Tibial nerve (tissue), 4 donors: ENCODE measurements around the gene DHX40.

Experiments
- EP300 ChIP-seq, 2 donors: sonication (generic); formaldehyde crosslinking; IDR thresholded peaks; one replicate each; pipeline ENCODE4 v1.6.1; 2017; ENCODE audit warnings: antibody characterized with exemption in 2 of 2, mild to moderate bottlenecking in 1 of 2
- POLR2A ChIP-seq, 2 donors: fragments of 450-650 bp; IDR thresholded peaks; one replicate each; pipeline ENCODE4 v1.6.1; 2017; ENCODE audit warnings: antibody characterized with exemption in 2 of 2, mild to moderate bottlenecking in 2 of 2, moderate library complexity in 2 of 2
- TF ChIP-seq, protein P1 (sequence below), 5 experiments: fragments of 200-600 bp in 3 of 5; fragments of 450-650 bp in 2 of 5; sonication (generic) in 3 of 5; IDR thresholded peaks; one replicate each; pipeline ENCODE4 v1.5.1; 2016 to 2019; ENCODE audit warnings: antibody characterized with exemption in 5 of 5, mild to moderate bottlenecking in 3 of 5, moderate library complexity in 2 of 5

DNA sequence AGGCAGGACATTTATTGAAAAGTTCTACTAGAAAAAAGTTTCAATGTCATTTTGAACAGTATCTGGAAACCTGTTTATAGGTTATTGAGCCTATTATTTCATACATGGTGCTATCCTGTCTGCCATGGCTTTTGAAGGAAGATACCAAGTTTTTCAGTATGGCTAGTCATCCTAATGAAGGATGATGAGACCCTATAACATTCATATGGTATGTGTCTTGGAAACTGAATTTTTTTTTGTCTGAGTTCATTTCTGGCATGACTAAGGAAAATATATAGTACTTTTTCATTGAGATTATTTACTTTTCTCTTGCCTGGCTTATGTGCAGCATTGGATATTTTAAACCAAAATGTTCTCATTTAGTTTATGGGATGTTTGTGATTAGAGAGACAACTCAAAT is 84.5 kb downstream of the DHX40 start:
- TF ChIP-seq POLR2A (IDR thresholded peaks at IDR 0.05): no peak
- TF ChIP-seq, protein P1, sequence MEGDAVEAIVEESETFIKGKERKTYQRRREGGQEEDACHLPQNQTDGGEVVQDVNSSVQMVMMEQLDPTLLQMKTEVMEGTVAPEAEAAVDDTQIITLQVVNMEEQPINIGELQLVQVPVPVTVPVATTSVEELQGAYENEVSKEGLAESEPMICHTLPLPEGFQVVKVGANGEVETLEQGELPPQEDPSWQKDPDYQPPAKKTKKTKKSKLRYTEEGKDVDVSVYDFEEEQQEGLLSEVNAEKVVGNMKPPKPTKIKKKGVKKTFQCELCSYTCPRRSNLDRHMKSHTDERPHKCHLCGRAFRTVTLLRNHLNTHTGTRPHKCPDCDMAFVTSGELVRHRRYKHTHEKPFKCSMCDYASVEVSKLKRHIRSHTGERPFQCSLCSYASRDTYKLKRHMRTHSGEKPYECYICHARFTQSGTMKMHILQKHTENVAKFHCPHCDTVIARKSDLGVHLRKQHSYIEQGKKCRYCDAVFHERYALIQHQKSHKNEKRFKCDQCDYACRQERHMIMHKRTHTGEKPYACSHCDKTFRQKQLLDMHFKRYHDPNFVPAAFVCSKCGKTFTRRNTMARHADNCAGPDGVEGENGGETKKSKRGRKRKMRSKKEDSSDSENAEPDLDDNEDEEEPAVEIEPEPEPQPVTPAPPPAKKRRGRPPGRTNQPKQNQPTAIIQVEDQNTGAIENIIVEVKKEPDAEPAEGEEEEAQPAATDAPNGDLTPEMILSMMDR (IDR thresholded peaks at IDR 0.05): no peak
- no peak for TF ChIP-seq EP300 (IDR thresholded peaks at IDR 0.05)
